DMS 273 (cell line): ENCODE measurements around the gene PPP4C.
"Not testable (repeated sequence)": the region's sequence is repeated elsewhere in the genome, so short reads cannot be mapped to it uniquely, and the experiment has no call there.

Experiments
- DNase-seq: peaks from one replicate; lab custom pipeline; 2025; ENCODE audit not compliant: unreplicated experiment; lab: John Stamatoyannopoulos, UW

The PPP4C gene

GRCh38 chr16:30122604-30123160, 46.9 kb downstream of the PPP4C start:
- DNase-seq = peak; percentile 60

GRCh38 chr16:30124985-30125379, 49.2 kb downstream of the PPP4C start:
- DNase-seq = no peak

GRCh38 chr16:30125690-30126089, 49.9 kb downstream of the PPP4C start:
- DNase-seq = not testable (repeated sequence)

- no peak for DNase-seq
These were observed 52.2 kb downstream of the PPP4C start for GRCh38 chr16:30127993-30128392.

GRCh38 chr16:30131869-30132475, 56.2 kb downstream of the PPP4C start:
- peak; percentile 79 for DNase-seq

- DNase-seq = no peak
These were observed 56.8 kb downstream of the PPP4C start for GRCh38 chr16:30132591-30132990.
